K562 (cell line): ENCODE measurements around the gene HHATL. TPM values are rescaled to one million over a fixed set of nuclear protein-coding genes. Genes with fewer than 3 reads are reported as not detected.
A peak's percentile ranks its signal among the peaks of the same experiment; 100 is the strongest.

Experiments
- ATAC-seq: fragments of 200-7000 bp; cut with Tn5 transposase; 3 replicates; pipeline ENCODE4 v1.9.1; 2020; ENCODE audit warnings: moderate library complexity
- BruUV-seq: library from RNA; stranded (reverse); fragments of 400-500 nt; replicated peaks from 2 replicates; lab custom pipeline; 2021; lab: Mats Ljungman, UMichigan
- CTCF ChIA-PET: fragments of 300-600 bp; formaldehyde crosslinking; extraction: SDS; loops from one replicate; lab custom pipeline; 2021; ENCODE audit warnings: low intra/inter-chr PET ratio; lab: Yijun Ruan, JAX
- POLR2A ChIA-PET: fragments of 300-600, 350-650 bp; sonication (Branson Sonifier 250); formaldehyde crosslinking; extraction: SDS; loops from one replicate; lab custom pipeline; 2021; ENCODE audit warnings: antibody characterized with exemption, inconsistent platforms; lab: Yijun Ruan, JAX
- DNase-seq, 4 experiments: peaks; one replicate each; pipeline versions ENCODE4 v3.0.0 to v3.0.0-alpha.2; 2011 to 2018; ENCODE audit warnings: low spot score in 3 of 4, mixed read lengths in 3 of 4; ENCODE audit errors: extremely low read depth in 1 of 4
- FAIRE-seq: peaks from 2 replicates; lab custom pipeline; 2011; peaks lifted over from hg19 to GRCh38; lab: Jason Lieb, UNC
- H2AFZ ChIP-seq: 2 replicates; pipeline ENCODE4 v1.6.0; 2011; ENCODE audit warnings: low read depth, low read length, control low read depth, inconsistent platforms
- H3K27ac ChIP-seq: fragments of 200-600 bp; 3 replicates; pipeline ENCODE4 v1.8.0; 2011; ENCODE audit warnings: low read depth, mild to moderate bottlenecking, control low read depth, inconsistent platforms, low read length, moderate library complexity, mixed read lengths; ENCODE audit errors: extremely low read depth
- H3K27me3 ChIP-seq, 2 experiments: fragments of 300-600 bp in 1 of 2; 2 replicates in 1 of 2; 3 replicates in 1 of 2; pipeline versions ENCODE4 v1.6.0 to v1.8.0; 2011; ENCODE audit warnings: inconsistent platforms in 2 of 2, low read length in 2 of 2, mild to moderate bottlenecking in 1 of 2, mixed read lengths in 1 of 2, moderate library complexity in 1 of 2; ENCODE audit not compliant: control insufficient read depth in 2 of 2, insufficient read depth in 2 of 2
- H3K36me3 ChIP-seq: fragments of 300-600 bp; 3 replicates; pipeline ENCODE4 v1.8.0; 2011; ENCODE audit warnings: mild to moderate bottlenecking, low read length, inconsistent platforms; ENCODE audit not compliant: control insufficient read depth, insufficient read depth
- H3K4me1 ChIP-seq, 2 experiments: fragments of 200-600 bp in 1 of 2; replicated peaks in 1 of 2; 2 replicates in 1 of 2; 3 replicates in 1 of 2; pipeline versions ENCODE4 v1.5.1 to v1.8.0; 2011; ENCODE audit warnings: inconsistent platforms in 2 of 2, low read length in 2 of 2, mild to moderate bottlenecking in 1 of 2, mixed read lengths in 1 of 2, moderate library complexity in 1 of 2; ENCODE audit not compliant: control insufficient read depth in 2 of 2, insufficient read depth in 2 of 2
- H3K4me2 ChIP-seq: 2 replicates; pipeline ENCODE4 v1.6.1; 2011; ENCODE audit warnings: low read length, control low read depth, inconsistent platforms, mixed read lengths; ENCODE audit not compliant: insufficient read depth
- H3K4me3 ChIP-seq: fragments of 200-600 bp; sonication (generic), shearing (Covaris generic); 2 replicates; pipeline ENCODE4 v1.5.1; 2016; ENCODE audit warnings: control low read depth, inconsistent platforms
- H3K79me2 ChIP-seq: fragments of 200-600 bp; 3 replicates; pipeline ENCODE4 v1.8.0; 2011; ENCODE audit warnings: low read length, inconsistent platforms; ENCODE audit not compliant: control insufficient read depth, insufficient read depth
- H3K9ac ChIP-seq, 2 experiments: 2 replicates each; pipeline versions ENCODE4 v1.6.0 to v1.6.1; 2011; ENCODE audit warnings: low read depth in 2 of 2, low read length in 2 of 2, control low read depth in 1 of 2, inconsistent platforms in 1 of 2, mild to moderate bottlenecking in 1 of 2, mixed read lengths in 1 of 2; ENCODE audit not compliant: insufficient read depth in 1 of 2
- H3K9me1 ChIP-seq: one replicate; pipeline ENCODE4 v1.6.0; 2011; ENCODE audit warnings: inconsistent platforms, mild to moderate bottlenecking, low read length, moderate library complexity; ENCODE audit not compliant: control insufficient read depth, insufficient read depth
- H3K9me3 ChIP-seq: replicated peaks from 2 replicates; pipeline ENCODE4 v1.5.1; 2011; ENCODE audit warnings: low read depth, low read length, inconsistent platforms; ENCODE audit not compliant: control insufficient read depth, insufficient read depth
- H4K20me1 ChIP-seq: replicated peaks from 2 replicates; pipeline ENCODE4 v1.6.1; 2011; ENCODE audit warnings: low read length, inconsistent platforms, mixed read lengths; ENCODE audit not compliant: control insufficient read depth, insufficient read depth
- ATF3 ChIP-seq, 2 experiments: fragments of 450-650 bp in 1 of 2; sonication (generic) in 1 of 2; formaldehyde crosslinking in 1 of 2; IDR thresholded peaks in 1 of 2; conservative IDR thresholded peaks in 1 of 2; 2 replicates each; pipeline versions ENCODE4 v1.6.1 to v1.8.1; 2016 to 2023; ENCODE audit warnings: mild to moderate bottlenecking in 2 of 2, moderate library complexity in 2 of 2, inconsistent platforms in 1 of 2, missing genetic modification reagents in 1 of 2
- E2F4 ChIP-seq: sonication (generic); formaldehyde crosslinking; IDR thresholded peaks from 2 replicates; pipeline ENCODE4 v1.8.0; 2022; ENCODE audit warnings: mild to moderate bottlenecking, low read depth, missing genetic modification reagents
- JUN ChIP-seq, 2 experiments: sonication (generic) in 1 of 2; formaldehyde crosslinking in 1 of 2; IDR thresholded peaks; 2 replicates each; pipeline versions ENCODE4 v1.6.1 to v1.8.0; 2012 to 2022; ENCODE audit warnings: borderline replicate concordance in 2 of 2, mild to moderate bottlenecking in 2 of 2, improper control_type of control experiment in 1 of 2, low read depth in 1 of 2, low read length in 1 of 2, missing genetic modification reagents in 1 of 2
- KAT7 ChIP-seq: sonication (generic); formaldehyde crosslinking; IDR thresholded peaks from 2 replicates; pipeline ENCODE4 v1.8.0; 2022; ENCODE audit warnings: missing genetic modification reagents, mild to moderate bottlenecking, borderline replicate concordance
- STAT5B ChIP-seq: fragments of 250-450 bp; sonication (Bioruptor Pico); IDR thresholded peaks from 2 replicates; pipeline ENCODE4 v1.8.0; 2021; ENCODE audit warnings: mild to moderate bottlenecking, inconsistent platforms
- ZNF318 ChIP-seq, 2 experiments: fragments of 450-650 bp; IDR thresholded peaks; 2 replicates each; pipeline ENCODE4 v1.6.1; 2016; ENCODE audit warnings: mild to moderate bottlenecking in 2 of 2, borderline replicate concordance in 1 of 2, low read depth in 1 of 2, moderate library complexity in 1 of 2
- WGBS: fragments of 100-300 bp; shearing (Covaris generic); methylation state at CpG from one replicate; pipeline ENCODE4 v1.1.6; 2016; ENCODE audit warnings: low coverage, mixed read lengths; ENCODE audit not compliant: insufficient coverage; ENCODE audit errors: missing lambda C conversion rate; 5-methylcytosine and 5-hydroxymethylcytosine counted together
- in situ Hi-C: fragments of 300-500 bp; cut with MboI; formaldehyde crosslinking; loops from 4 replicates; pipeline ENCODE4 v1.15.0; 2018; ENCODE audit warnings: inconsistent platforms, mixed read lengths
- intact Hi-C: fragments of 100-400 bp; cut with micrococcal nuclease; formaldehyde crosslinking; loops from 2 replicates; pipeline ENCODE4 v1.14.2; 2022
- polyA plus RNA-seq, 8 experiments: library from polyadenylated mRNA; depleted of rRNA in 4 of 8; stranded (reverse) in 5 of 8; unstranded in 3 of 8; fragments of >200 nt; fragmentation: Nextera tagmentation in 2 of 8; fragmentation: Illumina TruSeq in 1 of 8; extraction: Ambion mirVana in 2 of 8; extraction: Trizol in 1 of 8; gene quantifications; 2 replicates each; pipeline versions ENCODE4 v1.2.1 to v1.2.3, GENCODE V29; 2011 to 2014; ENCODE audit warnings: inconsistent platforms in 1 of 8, missing spikeins in 1 of 8
- total RNA-seq, 7 experiments: library from RNA; depleted of rRNA in 6 of 7; stranded (reverse); fragments of >200 nt in 6 of 7; fragmentation: Illumina TruSeq in 2 of 7; extraction: Trizol in 2 of 7; gene quantifications; 2 replicates each; pipeline versions ENCODE4 v1.2.1 to v1.2.3, GENCODE V29; 2011 to 2021; ENCODE audit warnings: low replicate concordance in 1 of 7

HHATL gene
- total and polyA plus RNA-seq, 9 of the 15 experiments (the other 6 are each of a cell fraction or from before 2014, with no cell fraction given), result not detected

GRCh38 chr3:42683875-42684598, 18.6 kb downstream of the HHATL start:
- H3K9me3 ChIP-seq, result no peaks in the 10 kb centered on the region
- FAIRE-seq, result peak; percentile 95
- H3K79me2 ChIP-seq, result no peaks in the 10 kb centered on the region
- peaks cover 3 to 26% of the 10 kb centered on the region in 2 experiments; a peak in 3 of 5 replicates for H3K4me1 ChIP-seq
- no peaks in the 10 kb centered on the region for H4K20me1 ChIP-seq
- peaks cover 31 to 54% of the 10 kb centered on the region in 2 experiments for H3K27me3 ChIP-seq
- DNase-seq, result peak; percentile 84 to 98 (median 96)
- no peak overlapping the region for H3K27ac ChIP-seq
- in situ Hi-C loops (no loop called here), intact Hi-C loops (no loop called here)
- POLR2A ChIA-PET, result interaction anchor here (0.5 to 1.3 kb wide), 3 partner anchors 13 to 32 kb away, joined by 3 to 4 read pairs (median 4); no protein-coding TSS in a partner anchor
- no peaks in the 10 kb centered on the region for H3K36me3 ChIP-seq
- peak; percentile 94 for ATAC-seq
- WGBS, result 0% methylated on average over 10 of the region's 10 CpGs
- CTCF ChIA-PET, result interaction anchor here (0.6 to 1.7 kb wide), 2 partner anchors 60 to 97 kb away, joined by 4 to 6 read pairs; no protein-coding TSS in a partner anchor
- no peak overlapping the region for H2AFZ ChIP-seq
- no TSS peak for BruUV-seq
- H3K4me3 ChIP-seq, result no peak overlapping the region
- peaks cover 5% of the 10 kb centered on the region for H3K9me1 ChIP-seq
- no peak overlapping the region for H3K9ac ChIP-seq
- 0 out of 2 replicates have a peak overlapping the region, but pooled peaks have one; percentile 9 for H3K4me2 ChIP-seq
- TF ChIP-seq ATF3 (IDR thresholded peaks at IDR 0.05) (peak; percentile 89), ATF3 (CRISPR knock-in tag; conservative IDR thresholded peaks at IDR 0.05) (no peak), KAT7 (no peak), STAT5B (CRISPR knock-in tag) (no peak), ZNF318 (IDR thresholded peaks at IDR 0.05; ENCODE audit: borderline replicate concordance in 1 of 2, low read depth in 1 of 2) (peak in 1 of 2 experiments; percentile 70; a peak in 2 of 4 replicates), E2F4 (CRISPR knock-in tag) (no peak), JUN (IDR thresholded peaks at IDR 0.05; ENCODE audit: borderline replicate concordance, low read depth, low read length) (peak; percentile 79; the same call in 1 of the 2 replicates), JUN (CRISPR knock-in tag; IDR thresholded peaks at IDR 0.05; ENCODE audit: borderline replicate concordance) (no peak)
